Breast epithelium (tissue), 3 donors: ENCODE data around the gene CHRD.

Experiments used
- POLR2AphosphoS5 ChIP-seq, 3 donors: sonication (generic); formaldehyde crosslinking; IDR thresholded peaks; one replicate each; pipeline ENCODE4 v1.6.1; 2017; ENCODE audit warnings: antibody characterized with exemption in 3 of 3
- TF ChIP-seq, protein P1 (sequence below), 3 donors: fragments of 450-650 bp; IDR thresholded peaks; one replicate each; pipeline ENCODE4 v1.5.1; 2016 to 2017; ENCODE audit warnings: antibody characterized with exemption in 3 of 3, mild to moderate bottlenecking in 3 of 3, moderate library complexity in 3 of 3

DNA sequence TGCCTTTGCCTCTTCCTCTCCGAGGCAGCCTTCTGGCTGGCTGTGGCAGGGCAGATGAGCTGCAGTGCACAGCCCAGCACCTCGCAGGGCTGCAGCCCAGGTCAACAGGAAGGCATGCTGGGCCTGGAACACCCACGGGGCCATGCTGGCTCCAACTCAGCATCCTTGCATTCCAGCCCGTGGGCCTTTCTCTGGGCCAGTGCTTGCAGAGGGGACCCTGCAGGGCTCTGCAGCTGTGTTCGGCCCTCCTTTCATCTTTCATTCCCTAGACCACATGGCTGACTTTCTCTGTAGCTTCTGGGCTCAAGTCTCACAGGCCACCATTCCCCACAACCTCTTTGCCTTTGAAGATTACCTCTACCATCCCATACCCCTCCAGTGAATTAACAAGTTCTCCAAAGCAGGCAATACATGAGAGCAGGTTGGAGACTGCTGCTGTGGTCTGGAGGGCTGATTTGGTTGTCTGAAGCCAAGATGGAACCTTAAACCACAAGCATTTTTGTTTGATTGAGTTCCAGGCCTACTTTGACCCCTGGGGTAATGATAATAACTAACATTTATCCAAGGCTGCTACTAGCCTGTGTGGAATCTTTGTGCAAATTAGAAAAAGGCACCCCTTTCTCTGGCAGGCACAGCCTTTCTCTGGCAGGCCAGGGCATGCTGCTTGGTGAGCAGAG is 36.5 kb upstream of the CHRD start:
- TF ChIP-seq, protein P1, sequence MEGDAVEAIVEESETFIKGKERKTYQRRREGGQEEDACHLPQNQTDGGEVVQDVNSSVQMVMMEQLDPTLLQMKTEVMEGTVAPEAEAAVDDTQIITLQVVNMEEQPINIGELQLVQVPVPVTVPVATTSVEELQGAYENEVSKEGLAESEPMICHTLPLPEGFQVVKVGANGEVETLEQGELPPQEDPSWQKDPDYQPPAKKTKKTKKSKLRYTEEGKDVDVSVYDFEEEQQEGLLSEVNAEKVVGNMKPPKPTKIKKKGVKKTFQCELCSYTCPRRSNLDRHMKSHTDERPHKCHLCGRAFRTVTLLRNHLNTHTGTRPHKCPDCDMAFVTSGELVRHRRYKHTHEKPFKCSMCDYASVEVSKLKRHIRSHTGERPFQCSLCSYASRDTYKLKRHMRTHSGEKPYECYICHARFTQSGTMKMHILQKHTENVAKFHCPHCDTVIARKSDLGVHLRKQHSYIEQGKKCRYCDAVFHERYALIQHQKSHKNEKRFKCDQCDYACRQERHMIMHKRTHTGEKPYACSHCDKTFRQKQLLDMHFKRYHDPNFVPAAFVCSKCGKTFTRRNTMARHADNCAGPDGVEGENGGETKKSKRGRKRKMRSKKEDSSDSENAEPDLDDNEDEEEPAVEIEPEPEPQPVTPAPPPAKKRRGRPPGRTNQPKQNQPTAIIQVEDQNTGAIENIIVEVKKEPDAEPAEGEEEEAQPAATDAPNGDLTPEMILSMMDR (IDR thresholded peaks at IDR 0.05), result no peak
- no peak for TF ChIP-seq POLR2AphosphoS5 (IDR thresholded peaks at IDR 0.05)
